ENCODE measurements around the gene PPP1R2.

PPP1R2 gene

DNA sequence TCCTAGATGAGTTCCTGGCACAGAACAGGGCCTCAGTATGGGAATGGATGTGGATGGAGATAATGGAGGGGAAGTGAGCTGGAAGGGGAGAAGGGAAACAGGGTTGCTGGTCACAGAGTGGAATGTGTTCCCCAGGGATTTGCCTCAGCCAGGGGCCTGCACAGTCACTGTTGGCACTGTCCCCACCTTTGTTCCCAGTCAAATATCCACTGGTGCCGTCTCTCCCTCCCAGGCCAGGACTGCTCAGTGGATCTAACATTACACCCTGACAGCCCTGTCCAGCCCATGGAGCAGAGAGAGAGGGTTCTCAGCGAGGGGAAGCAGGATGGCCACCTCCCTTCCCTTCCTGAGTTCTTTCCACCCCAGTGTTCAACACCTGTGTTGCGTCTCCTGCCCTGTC, 1.5 kb upstream of the PPP1R2 start:
- Histone ChIP-seq H3K4me1 (peaks cover 0 to 55% (median 44%) of the 10 kb centered on the region in 4 donors), H3K27me3 (no peaks in the 10 kb centered on the region), H3K27ac (peak overlapping the region in 1 of 2 donors; percentile 94), H3K9me3 (no peaks in the 10 kb centered on the region), H3K36me3 (no peaks in the 10 kb centered on the region), H3K4me3 (no peak overlapping the region)
- peak; percentile 38 to 67 for DNase-seq
- intact Hi-C loops (cut with DNase I; ENCODE audit: low total_unique reads) = loop anchor here (10.0 kb wide), 1 partner anchor 100 kb away; the partner anchor contains the start of gene ACAP2
- TF ChIP-seq, protein P1, sequence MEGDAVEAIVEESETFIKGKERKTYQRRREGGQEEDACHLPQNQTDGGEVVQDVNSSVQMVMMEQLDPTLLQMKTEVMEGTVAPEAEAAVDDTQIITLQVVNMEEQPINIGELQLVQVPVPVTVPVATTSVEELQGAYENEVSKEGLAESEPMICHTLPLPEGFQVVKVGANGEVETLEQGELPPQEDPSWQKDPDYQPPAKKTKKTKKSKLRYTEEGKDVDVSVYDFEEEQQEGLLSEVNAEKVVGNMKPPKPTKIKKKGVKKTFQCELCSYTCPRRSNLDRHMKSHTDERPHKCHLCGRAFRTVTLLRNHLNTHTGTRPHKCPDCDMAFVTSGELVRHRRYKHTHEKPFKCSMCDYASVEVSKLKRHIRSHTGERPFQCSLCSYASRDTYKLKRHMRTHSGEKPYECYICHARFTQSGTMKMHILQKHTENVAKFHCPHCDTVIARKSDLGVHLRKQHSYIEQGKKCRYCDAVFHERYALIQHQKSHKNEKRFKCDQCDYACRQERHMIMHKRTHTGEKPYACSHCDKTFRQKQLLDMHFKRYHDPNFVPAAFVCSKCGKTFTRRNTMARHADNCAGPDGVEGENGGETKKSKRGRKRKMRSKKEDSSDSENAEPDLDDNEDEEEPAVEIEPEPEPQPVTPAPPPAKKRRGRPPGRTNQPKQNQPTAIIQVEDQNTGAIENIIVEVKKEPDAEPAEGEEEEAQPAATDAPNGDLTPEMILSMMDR (IDR thresholded peaks at IDR 0.05) = no peak

DNA sequence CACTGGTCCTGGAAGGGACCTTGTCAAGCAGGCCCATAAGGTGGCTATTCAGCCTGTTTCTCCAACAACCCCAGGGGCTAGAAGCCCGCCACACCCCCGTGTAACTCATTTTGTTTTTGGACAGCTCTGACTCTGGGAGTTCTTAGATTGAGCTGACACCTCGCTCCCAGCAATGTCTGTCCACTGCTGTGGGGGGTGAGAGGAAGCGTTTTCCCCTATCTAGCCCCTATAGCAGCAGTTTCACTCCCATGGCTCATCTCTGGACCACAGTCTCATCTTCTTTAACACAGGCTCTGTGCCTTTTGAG, 1.1 kb upstream of the PPP1R2 start:
- DNase-seq = no peak
- peaks cover 0 to 59% (median 47%) of the 10 kb centered on the region in 4 donors for H3K4me1 ChIP-seq
- H3K36me3 ChIP-seq = no peaks in the 10 kb centered on the region
- H3K9me3 ChIP-seq = no peaks in the 10 kb centered on the region
- H3K27me3 ChIP-seq = no peaks in the 10 kb centered on the region
- H3K4me3 ChIP-seq = no peak overlapping the region
- intact Hi-C loops (cut with DNase I; ENCODE audit: low total_unique reads) = loop anchor here (10.0 kb wide), 1 partner anchor 99 kb away; the partner anchor contains the start of gene ACAP2
- peak overlapping the region; percentile 90 to 94 for H3K27ac ChIP-seq
- TF ChIP-seq, protein P1 (IDR thresholded peaks at IDR 0.05) = no peak

DNA sequence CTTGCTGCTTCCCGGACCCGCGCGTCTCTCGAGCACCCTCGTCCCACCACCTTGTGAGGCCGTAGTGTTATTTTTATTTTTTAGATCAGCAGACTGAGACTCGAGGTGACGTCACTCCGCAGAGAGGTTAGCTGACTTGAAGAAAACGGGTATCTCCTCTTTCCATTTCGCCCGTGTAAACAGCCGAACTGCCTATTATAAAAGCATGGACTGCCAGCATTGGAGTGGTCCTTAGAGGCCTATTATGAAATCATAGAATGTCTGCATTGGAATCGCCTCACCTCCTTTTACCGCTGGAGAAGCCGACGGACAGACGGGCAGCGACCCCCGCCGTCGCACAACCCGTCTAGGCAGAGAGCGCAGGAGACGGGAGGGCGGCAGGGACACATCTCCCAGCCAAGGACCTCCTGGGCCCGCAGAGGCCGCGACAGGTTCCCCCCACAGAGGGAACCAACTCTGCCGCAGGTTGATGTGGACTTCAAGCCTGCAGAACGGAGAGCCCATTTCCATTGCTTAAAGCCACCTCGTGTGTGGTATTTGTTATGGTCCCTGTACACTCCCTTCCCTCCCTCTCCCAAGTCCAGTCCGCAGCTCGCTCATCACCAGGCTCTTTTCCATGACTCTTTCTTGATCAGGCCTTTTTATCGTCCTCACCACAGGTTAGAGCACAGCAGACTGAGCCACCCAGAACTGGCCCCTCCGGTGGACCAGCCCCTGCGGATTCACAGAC, 540 bp upstream of the PPP1R2 start:
- Histone ChIP-seq H3K4me3 (peak overlapping the region; percentile 87 to 95), H3K27ac (peak overlapping the region; percentile 90 to 94), H3K36me3 (no peaks in the 10 kb centered on the region), H3K27me3 (no peaks in the 10 kb centered on the region), H3K4me1 (peaks cover 0 to 62% (median 48%) of the 10 kb centered on the region in 4 donors), H3K9me3 (no peaks in the 10 kb centered on the region)
- TF ChIP-seq, protein P1 (IDR thresholded peaks at IDR 0.05) = no peak
- peak in 1 of 2 donors; percentile 71 for DNase-seq
- intact Hi-C loops (cut with DNase I; ENCODE audit: low total_unique reads) = loop anchor here (10.0 kb wide), 1 partner anchor 99 kb away; the partner anchor contains the start of gene ACAP2

GRCh38 chr3:195542316-195542697, 818 bp downstream of the PPP1R2 start:
- peak overlapping the region; percentile 90 to 94 for H3K27ac ChIP-seq
- DNase-seq = no peak
- intact Hi-C loops (cut with DNase I; ENCODE audit: low total_unique reads) = loop anchor here (10.0 kb wide), 1 partner anchor 98 kb away; the partner anchor contains the start of gene ACAP2
- H3K4me1 ChIP-seq = peaks cover 0 to 73% (median 48%) of the 10 kb centered on the region in 4 donors
- H3K36me3 ChIP-seq = no peaks in the 10 kb centered on the region
- H3K4me3 ChIP-seq = peak overlapping the region; percentile 87 to 95
- no peaks in the 10 kb centered on the region for H3K27me3 ChIP-seq
- H3K9me3 ChIP-seq = no peaks in the 10 kb centered on the region
- TF ChIP-seq, protein P1 (IDR thresholded peaks at IDR 0.05) = no peak

GRCh38 chr3:195540511-195540910, 2.6 kb downstream of the PPP1R2 start:
- Histone ChIP-seq H3K9me3 (no peaks in the 10 kb centered on the region), H3K4me1 (peaks cover 0 to 61% (median 39%) of the 10 kb centered on the region in 4 donors), H3K4me3 (no peak overlapping the region), H3K27me3 (no peaks in the 10 kb centered on the region), H3K36me3 (no peaks in the 10 kb centered on the region), H3K27ac (no peak overlapping the region)
- DNase-seq = no peak
- TF ChIP-seq, protein P1 (IDR thresholded peaks at IDR 0.05) = no peak
- intact Hi-C loops (cut with DNase I; ENCODE audit: low total_unique reads) = loop anchor here (10.0 kb wide), 1 partner anchor 96 kb away; the partner anchor contains the start of gene ACAP2

Data from tibial artery (tissue), 4 donors.